Ascending aorta (tissue), 2 donors: Measurements from ENCODE around the gene ANKRD34A. TPM values are rescaled to one million over a fixed set of nuclear protein-coding genes. Genes with fewer than 3 reads are reported as not detected.

Source experiments
- DNase-seq, 2 donors: peaks; one replicate each; pipeline ENCODE4 v3.0.0-alpha.2; 2019; ENCODE audit warnings: low spot score in 2 of 2
- H3K27ac ChIP-seq, 2 donors: fragments of 200-600 bp; sonication (generic); one replicate each; pipeline ENCODE4 v1.5.1; 2016 to 2017; ENCODE audit warnings: mild to moderate bottlenecking in 1 of 2
- H3K27me3 ChIP-seq: fragments of 200-600 bp; sonication (generic); one replicate; pipeline ENCODE4 v1.5.1; 2017
- H3K36me3 ChIP-seq, 2 donors: fragments of 200-600 bp; sonication (generic); one replicate each; pipeline ENCODE4 v1.5.1; 2016
- H3K4me1 ChIP-seq, 2 donors: fragments of 200-600 bp; sonication (generic); one replicate each; pipeline ENCODE4 v1.5.1; 2016 to 2017; ENCODE audit warnings: mild to moderate bottlenecking in 1 of 2
- H3K4me3 ChIP-seq, 2 donors: fragments of 200-600 bp; sonication (generic); one replicate each; pipeline ENCODE4 v1.5.1; 2016 to 2017; ENCODE audit warnings: mild to moderate bottlenecking in 1 of 2
- H3K9me3 ChIP-seq, 2 donors: fragments of 200-600 bp; sonication (generic); one replicate each; pipeline ENCODE4 v1.5.1; 2016
- intact Hi-C: fragments of 100-400 bp; cut with DNase I; formaldehyde crosslinking; loops from one replicate; pipeline ENCODE4 v1.15.1; 2023
- total RNA-seq: library from RNA; depleted of rRNA; stranded (reverse); fragments of >200 nt; gene quantifications from one replicate; pipeline ENCODE4 v1.1.0, GENCODE V29; 2016
- TF ChIP-seq, protein P1 (sequence below), 3 experiments: fragments of 200-600 bp in 2 of 3; fragments of 450-650 bp in 1 of 3; sonication (generic) in 2 of 3; IDR thresholded peaks; one replicate each; pipeline ENCODE4 v1.5.1; 2016 to 2019; ENCODE audit warnings: antibody characterized with exemption in 3 of 3, mild to moderate bottlenecking in 1 of 3, moderate library complexity in 1 of 3

The ANKRD34A gene
- total RNA-seq, 1 donor from 2014 or later, result 13.6 TPM

DNA sequence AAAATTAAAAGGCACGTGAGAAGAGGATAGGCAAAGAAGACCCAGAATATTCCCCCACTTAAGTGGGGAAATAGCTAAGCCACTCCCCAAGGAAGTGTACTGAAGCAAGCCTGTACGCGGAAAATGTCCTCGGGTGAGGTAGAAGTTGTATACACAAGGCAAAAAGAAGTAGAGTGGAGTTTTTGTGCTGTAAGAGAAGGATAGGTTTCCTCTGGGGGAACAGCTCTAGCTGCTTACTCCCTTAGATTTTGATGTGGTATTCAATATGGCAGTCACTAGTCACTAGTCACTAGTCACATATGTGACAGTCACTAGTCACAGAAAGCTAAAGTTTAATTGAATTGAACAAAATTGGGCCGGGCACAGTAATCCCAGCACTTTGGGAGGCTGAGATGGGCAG lies 24.4 kb upstream of the ANKRD34A start:
- TF ChIP-seq, protein P1, sequence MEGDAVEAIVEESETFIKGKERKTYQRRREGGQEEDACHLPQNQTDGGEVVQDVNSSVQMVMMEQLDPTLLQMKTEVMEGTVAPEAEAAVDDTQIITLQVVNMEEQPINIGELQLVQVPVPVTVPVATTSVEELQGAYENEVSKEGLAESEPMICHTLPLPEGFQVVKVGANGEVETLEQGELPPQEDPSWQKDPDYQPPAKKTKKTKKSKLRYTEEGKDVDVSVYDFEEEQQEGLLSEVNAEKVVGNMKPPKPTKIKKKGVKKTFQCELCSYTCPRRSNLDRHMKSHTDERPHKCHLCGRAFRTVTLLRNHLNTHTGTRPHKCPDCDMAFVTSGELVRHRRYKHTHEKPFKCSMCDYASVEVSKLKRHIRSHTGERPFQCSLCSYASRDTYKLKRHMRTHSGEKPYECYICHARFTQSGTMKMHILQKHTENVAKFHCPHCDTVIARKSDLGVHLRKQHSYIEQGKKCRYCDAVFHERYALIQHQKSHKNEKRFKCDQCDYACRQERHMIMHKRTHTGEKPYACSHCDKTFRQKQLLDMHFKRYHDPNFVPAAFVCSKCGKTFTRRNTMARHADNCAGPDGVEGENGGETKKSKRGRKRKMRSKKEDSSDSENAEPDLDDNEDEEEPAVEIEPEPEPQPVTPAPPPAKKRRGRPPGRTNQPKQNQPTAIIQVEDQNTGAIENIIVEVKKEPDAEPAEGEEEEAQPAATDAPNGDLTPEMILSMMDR (IDR thresholded peaks at IDR 0.05), result no peak
- no peaks in the 10 kb centered on the region for H3K9me3 ChIP-seq
- DNase-seq, result peak in 1 of 2 donors; percentile 53
- peaks cover 14 to 20% of the 10 kb centered on the region in 2 donors for H3K36me3 ChIP-seq
- no peak overlapping the region for H3K4me3 ChIP-seq
- H3K27me3 ChIP-seq, result no peaks in the 10 kb centered on the region
- H3K27ac ChIP-seq, result peak overlapping the region; percentile 17 to 42
- H3K4me1 ChIP-seq, result peaks cover 7 to 36% of the 10 kb centered on the region in 2 donors
- intact Hi-C loops, result no loop called here

DNA sequence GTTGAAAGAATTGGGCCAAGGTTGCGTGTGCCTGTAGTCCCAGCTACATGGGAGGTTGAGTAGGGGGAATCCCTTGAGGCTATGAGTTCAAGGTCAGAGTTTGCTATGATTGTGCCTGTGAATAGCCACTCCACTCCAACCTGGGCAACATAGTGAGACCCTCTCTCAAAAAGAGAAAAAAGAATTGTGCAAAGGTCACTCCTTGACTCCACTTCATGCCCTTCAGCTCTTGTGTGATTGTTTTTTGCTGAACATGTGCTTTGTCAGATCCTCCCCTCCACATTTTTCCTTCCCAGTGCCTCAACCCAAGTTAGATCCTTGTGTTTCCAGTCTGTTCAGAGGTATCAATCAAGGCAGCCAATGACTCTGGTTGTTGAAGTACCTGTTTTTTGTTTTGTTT lies 23.6 kb upstream of the ANKRD34A start:
- peak in 1 of 2 donors; percentile 48 for DNase-seq
- H3K4me3 ChIP-seq, result no peak overlapping the region
- peak overlapping the region; percentile 17 to 38 for H3K27ac ChIP-seq
- H3K9me3 ChIP-seq, result no peaks in the 10 kb centered on the region
- intact Hi-C loops, result no loop called here
- H3K27me3 ChIP-seq, result no peaks in the 10 kb centered on the region
- peaks cover 13 to 39% of the 10 kb centered on the region in 2 donors for H3K4me1 ChIP-seq
- TF ChIP-seq, protein P1 (IDR thresholded peaks at IDR 0.05), result no peak
- peaks cover 5 to 11% of the 10 kb centered on the region in 2 donors for H3K36me3 ChIP-seq

DNA sequence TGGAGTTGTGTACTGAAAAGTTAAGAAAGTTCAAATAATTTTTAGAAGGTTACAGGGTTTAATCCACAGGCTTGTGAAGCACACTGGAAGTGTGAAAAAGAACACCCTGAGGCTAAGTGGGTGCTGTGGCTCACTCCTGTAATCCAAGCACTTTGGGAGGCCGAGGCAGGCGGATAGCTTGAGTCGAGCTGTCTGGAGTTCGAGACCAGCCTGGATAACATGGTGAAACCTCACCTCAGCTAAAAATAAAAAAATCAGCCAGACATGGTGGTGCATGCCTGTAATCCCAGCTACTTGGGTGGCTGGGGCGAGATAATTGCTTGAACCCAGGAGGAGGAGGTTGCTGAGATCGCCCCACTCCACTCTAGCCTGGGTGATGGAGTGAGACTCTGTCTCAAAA lies 22.2 kb upstream of the ANKRD34A start:
- no peaks in the 10 kb centered on the region for H3K9me3 ChIP-seq
- TF ChIP-seq, protein P1 (IDR thresholded peaks at IDR 0.05), result no peak
- intact Hi-C loops, result loop anchor here (1.0 kb wide), 1 partner anchor 10 kb away; the partner anchor contains the start of gene TXNIP
- H3K27ac ChIP-seq, result peak overlapping the region; percentile 90 to 98
- DNase-seq, result peak in 1 of 2 donors; percentile 52
- H3K27me3 ChIP-seq, result no peaks in the 10 kb centered on the region
- no peak overlapping the region for H3K4me3 ChIP-seq
- no peaks in the 10 kb centered on the region for H3K36me3 ChIP-seq
- peaks cover 18 to 43% of the 10 kb centered on the region in 2 donors for H3K4me1 ChIP-seq

DNA sequence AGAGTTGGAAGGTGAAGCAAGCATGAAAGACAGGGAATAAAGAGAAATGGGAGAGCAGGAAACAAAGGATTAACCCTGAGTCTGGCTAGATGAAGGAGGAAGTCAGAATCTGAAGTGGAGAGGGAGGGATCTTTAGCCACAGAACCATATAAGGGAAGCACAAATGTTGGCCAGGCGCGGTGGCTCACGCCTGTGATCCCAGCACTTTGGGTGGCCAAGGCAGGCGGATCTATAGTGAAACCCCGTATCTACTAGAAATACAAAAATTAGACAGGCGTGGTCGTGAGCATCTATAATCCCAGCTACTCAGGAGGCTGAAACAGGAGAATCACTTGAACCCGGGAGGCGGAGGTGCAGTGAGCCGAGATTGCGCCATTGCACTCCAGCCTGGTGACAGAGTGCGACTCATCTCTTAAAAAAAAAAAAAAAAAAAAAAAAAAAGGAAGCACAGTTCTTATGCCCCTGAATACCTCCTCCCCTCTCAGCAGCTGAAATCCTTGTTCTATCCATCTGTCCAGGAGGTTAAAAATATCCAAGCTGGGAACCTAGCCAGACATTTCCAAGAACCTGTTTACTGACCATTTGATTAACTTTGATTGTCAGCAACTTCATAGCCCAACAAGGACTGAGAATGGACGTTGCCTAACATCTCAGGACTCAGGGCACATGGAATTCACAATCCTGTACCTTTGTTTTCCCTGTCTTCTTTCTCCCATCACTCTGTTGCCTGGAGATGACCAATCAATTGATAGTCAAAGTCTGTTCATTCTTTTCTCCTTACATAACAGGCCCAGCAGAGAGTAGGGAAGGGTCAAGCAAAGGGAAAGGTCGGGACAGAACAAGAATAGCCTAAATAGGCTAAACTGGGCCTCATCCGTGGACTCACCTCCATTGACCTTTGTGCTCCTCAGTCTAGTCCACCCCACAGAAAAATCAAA lies 21.4 kb upstream of the ANKRD34A start:
- intact Hi-C loops, result loop anchor here (1.0 kb wide), 1 partner anchor 11 kb away; the partner anchor contains the start of gene TXNIP
- no peaks in the 10 kb centered on the region for H3K36me3 ChIP-seq
- TF ChIP-seq, protein P1 (IDR thresholded peaks at IDR 0.05), result no peak
- peak overlapping the region; percentile 90 to 98 for H3K27ac ChIP-seq
- peak in 1 of 2 donors; percentile 70 for DNase-seq
- no peaks in the 10 kb centered on the region for H3K27me3 ChIP-seq
- H3K9me3 ChIP-seq, result no peaks in the 10 kb centered on the region
- H3K4me1 ChIP-seq, result peaks cover 21 to 49% of the 10 kb centered on the region in 2 donors
- peak overlapping the region; percentile 12 to 19 for H3K4me3 ChIP-seq

DNA sequence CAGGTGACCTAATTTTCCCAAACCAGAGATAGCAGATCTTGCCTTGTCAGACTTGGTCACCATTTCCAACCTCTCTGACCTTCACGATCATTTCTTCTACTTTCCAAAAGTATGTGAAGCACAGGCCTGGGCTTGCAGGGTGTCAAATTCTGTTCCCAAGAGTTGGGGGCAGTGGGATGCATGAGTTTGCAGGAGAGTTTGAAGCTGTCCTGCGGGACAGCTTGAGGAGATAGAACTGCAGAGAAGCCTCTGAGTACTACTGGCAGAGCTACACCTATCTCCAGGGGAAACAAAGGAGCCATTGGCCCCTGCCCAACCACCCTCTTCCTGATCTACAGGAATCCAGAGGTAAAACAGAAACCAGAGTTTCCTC lies 20.7 kb upstream of the ANKRD34A start:
- intact Hi-C loops, result no loop called here
- H3K9me3 ChIP-seq, result no peaks in the 10 kb centered on the region
- peak overlapping the region; percentile 90 to 98 for H3K27ac ChIP-seq
- H3K4me1 ChIP-seq, result peaks cover 24 to 56% of the 10 kb centered on the region in 2 donors
- DNase-seq, result peak in 1 of 2 donors; percentile 64
- TF ChIP-seq, protein P1 (IDR thresholded peaks at IDR 0.05), result no peak
- no peaks in the 10 kb centered on the region for H3K36me3 ChIP-seq
- H3K27me3 ChIP-seq, result no peaks in the 10 kb centered on the region
- peak overlapping the region; percentile 12 to 19 for H3K4me3 ChIP-seq
